Activated naive CD8-positive, alpha-beta T cell treated with anti-CD3 and anti-CD28 coated beads, Interleukin-2, amount 50 U/mL, for 24 hours (primary cell): ENCODE results near the gene MAPK9.

ENCODE experiments used
- ATAC-seq: fragments of 150-1000 bp; cut with Tn5 transposase; one replicate; pipeline ENCODE4 v1.10.0; 2021
- DNase-seq: peaks from one replicate; pipeline ENCODE4 v3.0.0; 2021
- H3K27ac Mint-ChIP-seq: one replicate; pipeline ENCODE4 v1.8.0; 2021; ENCODE audit warnings: mild to moderate bottlenecking, mixed read lengths
- H3K27me3 Mint-ChIP-seq: one replicate; pipeline ENCODE4 v1.8.0; 2021; ENCODE audit warnings: mixed read lengths
- H3K36me3 Mint-ChIP-seq: one replicate; pipeline ENCODE4 v1.8.0; 2021; ENCODE audit warnings: low read depth, mixed read lengths
- H3K4me1 Mint-ChIP-seq: one replicate; pipeline ENCODE4 v1.8.0; 2021; ENCODE audit warnings: mixed read lengths
- H3K4me3 Mint-ChIP-seq: one replicate; pipeline ENCODE4 v1.8.0; 2021; ENCODE audit warnings: mild to moderate bottlenecking, moderate library complexity, mixed read lengths
- H3K9me3 Mint-ChIP-seq: one replicate; pipeline ENCODE4 v1.8.0; 2021; ENCODE audit warnings: mixed read lengths

Gene MAPK9

DNA sequence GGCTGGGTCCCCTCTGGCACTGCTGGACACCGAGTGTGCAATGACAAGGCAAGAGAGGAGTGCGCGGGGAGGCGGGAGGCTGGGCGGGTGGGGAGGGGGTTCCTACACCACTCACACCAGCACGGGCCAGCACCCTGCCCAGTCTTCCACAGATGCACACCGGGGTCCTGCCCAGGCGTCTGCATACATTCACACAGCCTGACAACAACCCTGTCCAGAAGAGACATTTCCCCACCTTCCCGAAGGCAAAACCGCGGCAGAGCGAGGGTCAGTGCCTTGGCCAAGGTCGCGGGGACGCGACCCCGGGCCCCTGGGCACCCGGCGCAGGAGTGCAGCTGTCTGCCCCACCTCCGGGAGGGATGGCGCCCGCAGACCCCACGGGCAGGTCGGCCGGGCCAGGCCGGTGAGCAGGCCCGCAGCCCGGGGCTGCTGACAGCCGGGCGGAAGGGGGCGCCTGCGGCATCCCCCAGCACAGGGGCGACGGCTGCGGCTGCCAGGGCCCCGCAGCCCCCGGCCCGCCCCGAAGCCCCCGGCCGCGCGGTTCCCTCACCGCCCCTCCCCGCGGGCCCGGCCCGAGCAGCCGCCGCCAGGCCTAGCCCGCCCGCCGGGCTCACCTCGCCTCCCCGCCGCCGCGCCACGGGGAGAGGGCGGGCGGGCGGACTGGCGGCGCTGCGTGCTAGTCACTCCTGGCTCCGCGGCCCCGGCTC lies 496 bp downstream of the MAPK9 start:
- Mint-ChIP-seq H3K4me1 (peaks cover 28% of the 10 kb centered on the region), H3K27ac (peak overlapping the region; percentile 74), H3K9me3 (no peaks in the 10 kb centered on the region), H3K27me3 (no peaks in the 10 kb centered on the region), H3K36me3 (peaks cover 10% of the 10 kb centered on the region), H3K4me3 (peak overlapping the region; percentile 90)
- ATAC-seq, result peak; percentile 21
- peak; percentile 34 for DNase-seq

DNA sequence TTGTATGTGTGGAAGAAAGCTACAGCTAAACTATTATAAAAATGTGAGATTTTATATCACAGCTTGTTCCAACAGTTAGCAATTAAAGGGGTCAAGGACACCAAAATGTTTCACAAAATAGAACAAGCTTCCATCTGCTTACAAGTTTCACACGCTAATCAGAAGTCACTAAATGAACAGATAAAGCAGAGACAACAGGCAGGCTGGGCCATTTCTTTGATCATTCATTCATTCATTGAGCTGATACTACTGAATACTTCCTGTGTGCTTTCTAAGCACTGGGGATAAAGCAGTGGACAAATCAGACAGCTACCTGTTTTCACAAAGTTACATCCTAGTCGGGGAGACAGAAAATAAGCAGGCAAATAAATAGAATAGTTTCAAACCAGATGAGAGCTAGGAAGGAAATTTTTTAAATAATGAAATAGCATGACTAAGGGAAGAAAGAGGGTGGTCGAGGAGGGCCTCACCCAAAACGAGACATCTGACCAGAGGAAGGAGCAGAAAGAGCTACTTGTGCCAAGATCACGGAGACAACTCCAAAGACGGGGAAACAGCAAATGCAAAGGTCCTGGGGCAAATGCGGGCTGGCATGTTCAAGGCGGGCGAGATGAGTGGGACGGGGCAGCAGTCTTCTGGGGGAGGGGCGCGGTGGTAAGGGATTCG lies 1.2 kb downstream of the MAPK9 start:
- Mint-ChIP-seq H3K4me3 (peak overlapping the region; percentile 82), H3K27ac (peak overlapping the region; percentile 74), H3K27me3 (no peaks in the 10 kb centered on the region), H3K36me3 (peaks cover 10% of the 10 kb centered on the region), H3K9me3 (no peaks in the 10 kb centered on the region), H3K4me1 (peaks cover 28% of the 10 kb centered on the region)
- ATAC-seq, result no peak
- no peak for DNase-seq

DNA sequence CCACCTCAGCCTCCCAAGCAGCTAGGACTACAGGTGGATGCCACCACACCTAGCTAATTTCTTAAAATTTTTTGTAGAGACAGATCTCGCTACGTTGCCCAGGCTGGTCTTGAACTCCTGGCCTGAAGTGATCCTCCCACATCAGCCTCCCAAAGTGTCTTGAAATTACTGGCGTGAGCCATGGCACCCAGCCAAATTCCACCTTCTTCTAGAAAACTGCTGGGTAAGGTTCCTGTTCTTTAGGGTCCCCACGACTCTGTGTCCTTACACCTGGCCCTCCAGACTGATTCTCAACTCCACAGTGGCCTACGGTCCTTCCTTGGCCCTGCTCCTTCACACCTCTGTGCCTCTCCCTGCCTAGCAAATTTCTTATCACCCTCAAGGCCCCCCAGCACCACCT lies 1.9 kb downstream of the MAPK9 start:
- H3K4me1 Mint-ChIP-seq, result peaks cover 28% of the 10 kb centered on the region
- H3K9me3 Mint-ChIP-seq, result no peaks in the 10 kb centered on the region
- no peak for DNase-seq
- no peaks in the 10 kb centered on the region for H3K27me3 Mint-ChIP-seq
- peaks cover 16% of the 10 kb centered on the region for H3K36me3 Mint-ChIP-seq
- ATAC-seq, result no peak
- no peak overlapping the region for H3K27ac Mint-ChIP-seq
- peak overlapping the region; percentile 82 for H3K4me3 Mint-ChIP-seq

DNA sequence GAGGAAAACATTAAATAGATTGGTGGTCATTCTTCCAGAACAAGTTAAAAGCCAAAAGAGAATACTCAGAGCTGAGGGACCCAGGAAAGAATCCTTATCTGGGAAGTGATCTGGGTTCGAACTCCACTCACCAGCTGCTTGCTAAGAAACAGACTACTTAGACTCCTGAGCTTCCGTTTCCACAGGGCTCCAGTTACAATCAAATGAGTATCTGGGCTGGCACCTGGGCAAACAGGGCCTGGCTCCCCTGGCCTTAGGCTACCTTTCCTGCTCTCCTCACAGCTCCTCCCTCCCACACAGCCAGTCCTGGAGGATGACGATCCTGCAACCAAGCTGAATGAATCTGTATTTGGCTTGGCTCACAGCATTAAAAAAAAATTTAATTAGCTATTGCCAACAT lies 2.5 kb downstream of the MAPK9 start:
- Mint-ChIP-seq H3K27me3 (no peaks in the 10 kb centered on the region), H3K4me3 (no peak overlapping the region), H3K36me3 (peaks cover 21% of the 10 kb centered on the region), H3K4me1 (peaks cover 28% of the 10 kb centered on the region), H3K9me3 (no peaks in the 10 kb centered on the region), H3K27ac (no peak overlapping the region)
- ATAC-seq (no peak), DNase-seq (no peak)

DNA sequence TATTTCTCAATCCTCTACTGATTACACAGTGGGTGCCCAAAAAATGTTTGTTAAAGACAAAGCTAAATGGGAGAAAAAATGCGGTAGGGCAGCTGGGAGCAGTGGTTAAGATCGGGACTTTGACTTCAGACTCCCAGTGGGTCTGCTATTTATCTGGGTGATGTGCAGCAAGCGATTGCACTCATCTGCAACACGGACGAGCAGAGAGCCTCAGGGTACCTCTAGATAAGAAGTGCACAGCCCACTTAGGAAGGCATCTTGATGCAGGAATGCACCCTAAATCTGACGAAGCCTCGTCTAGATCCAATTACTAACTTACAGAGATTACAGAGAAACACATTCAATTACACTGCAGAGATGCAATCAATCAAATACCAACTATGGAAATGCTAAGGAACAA lies 4.0 kb downstream of the MAPK9 start:
- peaks cover 20% of the 10 kb centered on the region for H3K4me1 Mint-ChIP-seq
- no peak overlapping the region for H3K4me3 Mint-ChIP-seq
- H3K36me3 Mint-ChIP-seq, result peaks cover 30% of the 10 kb centered on the region
- DNase-seq (no peak), ATAC-seq (no peak)
- no peaks in the 10 kb centered on the region for H3K27me3 Mint-ChIP-seq
- H3K9me3 Mint-ChIP-seq, result no peaks in the 10 kb centered on the region
- H3K27ac Mint-ChIP-seq, result no peak overlapping the region

DNA sequence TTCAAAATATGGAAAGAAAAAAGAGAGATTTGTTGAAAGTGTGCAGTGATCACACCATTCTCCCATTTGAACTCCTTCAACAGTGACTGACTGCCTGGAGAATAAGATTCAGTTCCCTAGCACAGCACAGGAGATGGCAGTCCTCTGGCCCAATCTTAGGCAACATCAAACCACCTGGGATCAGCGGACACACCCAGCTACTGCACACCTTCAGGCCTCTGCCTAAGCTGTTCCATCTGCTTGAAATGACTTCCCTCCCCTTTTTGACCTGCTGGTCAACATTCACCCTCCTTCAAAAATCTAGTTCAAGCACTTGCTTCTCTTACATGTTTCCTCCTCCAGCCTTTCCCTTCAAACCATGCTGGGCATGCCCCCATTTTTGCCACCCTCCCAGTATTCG lies 4.5 kb downstream of the MAPK9 start:
- Mint-ChIP-seq H3K36me3 (peaks cover 33% of the 10 kb centered on the region), H3K9me3 (no peaks in the 10 kb centered on the region), H3K4me3 (no peak overlapping the region), H3K27me3 (no peaks in the 10 kb centered on the region), H3K27ac (no peak overlapping the region), H3K4me1 (peaks cover 17% of the 10 kb centered on the region)
- ATAC-seq, result no peak
- no peak for DNase-seq

DNA sequence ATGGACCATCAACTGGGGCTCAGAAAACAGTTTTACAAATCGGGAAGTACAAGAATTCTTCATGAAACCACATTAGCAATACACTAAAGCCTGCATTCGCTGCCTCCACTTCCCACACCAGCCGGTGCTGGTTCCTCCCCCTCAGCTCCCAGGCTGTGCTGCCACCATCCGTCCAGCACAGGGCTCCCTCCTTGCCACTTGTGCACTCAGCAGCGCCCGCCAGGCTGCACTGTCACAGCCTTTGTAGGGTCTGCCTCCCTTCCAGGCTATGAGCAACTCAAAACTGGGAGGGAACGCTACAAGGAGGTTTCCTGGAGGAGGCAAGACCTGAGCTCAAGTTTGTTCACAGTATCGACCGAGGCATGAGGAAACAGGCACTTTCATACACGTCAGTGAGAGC lies 7.7 kb downstream of the MAPK9 start:
- no peaks in the 10 kb centered on the region for H3K27me3 Mint-ChIP-seq
- ATAC-seq (no peak), DNase-seq (no peak)
- no peak overlapping the region for H3K4me3 Mint-ChIP-seq
- peaks cover 7% of the 10 kb centered on the region for H3K9me3 Mint-ChIP-seq
- peaks cover 2% of the 10 kb centered on the region for H3K4me1 Mint-ChIP-seq
- peaks cover 55% of the 10 kb centered on the region for H3K36me3 Mint-ChIP-seq
- H3K27ac Mint-ChIP-seq, result no peak overlapping the region

DNA sequence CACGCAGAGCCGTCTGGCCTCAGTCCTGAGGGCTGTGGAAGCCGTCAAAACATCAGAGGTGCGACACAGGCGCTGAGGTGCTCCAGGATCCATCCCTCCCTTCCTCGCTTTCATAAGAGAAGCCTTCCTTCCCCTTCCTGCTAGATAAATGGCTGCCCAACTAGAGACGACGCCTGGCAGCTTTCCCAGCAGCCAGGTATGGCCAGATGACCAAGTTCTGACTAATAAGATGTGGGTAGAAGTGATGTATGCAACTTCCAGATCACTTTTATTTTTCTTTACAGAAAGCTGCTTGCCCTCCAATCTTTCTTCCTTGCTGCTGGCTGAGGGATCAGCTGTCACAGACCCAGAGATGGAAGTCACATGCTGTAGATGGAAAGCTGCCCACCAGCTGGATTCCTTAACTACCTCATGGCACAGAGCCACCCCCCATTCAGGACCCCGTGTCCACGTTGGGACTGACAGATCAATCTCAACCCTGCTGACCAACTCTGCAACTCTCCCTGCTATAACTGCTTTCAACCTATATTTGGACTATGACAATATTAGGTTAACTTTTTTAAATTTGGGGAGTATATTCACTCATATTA lies 8.8 kb downstream of the MAPK9 start:
- Mint-ChIP-seq H3K27me3 (no peaks in the 10 kb centered on the region), H3K36me3 (peaks cover 63% of the 10 kb centered on the region), H3K4me3 (no peak overlapping the region), H3K4me1 (peaks cover 2% of the 10 kb centered on the region), H3K27ac (no peak overlapping the region), H3K9me3 (peaks cover 11% of the 10 kb centered on the region)
- ATAC-seq, result no peak
- DNase-seq, result no peak

DNA sequence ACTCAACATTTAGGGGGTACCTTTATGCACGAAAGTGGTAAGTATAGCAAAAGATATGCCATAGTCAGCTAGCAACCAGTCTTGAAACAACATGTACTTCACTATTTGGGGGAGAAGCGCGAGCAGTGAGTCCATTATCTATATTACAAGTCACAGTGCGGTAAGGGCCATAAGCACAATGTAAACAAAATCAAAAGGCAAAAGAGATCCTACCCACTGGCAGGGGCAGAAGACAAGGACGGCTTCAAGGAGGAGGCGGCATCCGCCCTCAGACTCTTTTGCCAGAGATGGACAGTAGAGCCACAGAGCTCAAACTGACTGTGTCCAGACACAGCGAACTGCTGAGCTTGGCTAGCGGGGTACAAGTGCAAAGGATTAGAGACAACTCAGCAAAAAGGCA lies 9.6 kb downstream of the MAPK9 start:
- H3K36me3 Mint-ChIP-seq, result peaks cover 72% of the 10 kb centered on the region
- H3K9me3 Mint-ChIP-seq, result peaks cover 19% of the 10 kb centered on the region
- no peak overlapping the region for H3K4me3 Mint-ChIP-seq
- H3K27me3 Mint-ChIP-seq, result no peaks in the 10 kb centered on the region
- no peaks in the 10 kb centered on the region for H3K4me1 Mint-ChIP-seq
- DNase-seq, result no peak
- no peak overlapping the region for H3K27ac Mint-ChIP-seq
- ATAC-seq, result no peak

DNA sequence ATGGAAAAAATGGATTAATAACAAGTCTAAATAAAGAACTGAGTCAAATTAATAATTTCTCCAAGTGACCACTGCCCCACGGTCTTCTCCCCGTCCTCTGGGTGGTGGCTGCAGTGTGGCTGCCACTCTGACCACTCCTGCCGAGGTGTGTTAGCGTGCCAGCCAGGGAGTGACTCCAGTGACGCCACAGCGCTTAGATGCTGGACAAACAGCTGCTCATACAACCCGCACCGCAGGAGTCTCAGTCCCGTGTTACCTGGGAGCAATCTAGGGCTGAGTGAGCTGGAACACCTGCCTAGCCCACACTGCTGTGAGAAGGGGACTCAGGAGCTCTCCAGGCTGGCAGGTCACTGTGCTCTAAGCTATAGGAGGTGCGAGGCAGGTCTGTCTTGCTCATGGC lies 10.2 kb downstream of the MAPK9 start:
- DNase-seq (no peak), ATAC-seq (no peak)
- no peak overlapping the region for H3K27ac Mint-ChIP-seq
- peaks cover 73% of the 10 kb centered on the region for H3K36me3 Mint-ChIP-seq
- H3K27me3 Mint-ChIP-seq, result no peaks in the 10 kb centered on the region
- H3K9me3 Mint-ChIP-seq, result peaks cover 24% of the 10 kb centered on the region
- no peak overlapping the region for H3K4me3 Mint-ChIP-seq
- no peaks in the 10 kb centered on the region for H3K4me1 Mint-ChIP-seq

DNA sequence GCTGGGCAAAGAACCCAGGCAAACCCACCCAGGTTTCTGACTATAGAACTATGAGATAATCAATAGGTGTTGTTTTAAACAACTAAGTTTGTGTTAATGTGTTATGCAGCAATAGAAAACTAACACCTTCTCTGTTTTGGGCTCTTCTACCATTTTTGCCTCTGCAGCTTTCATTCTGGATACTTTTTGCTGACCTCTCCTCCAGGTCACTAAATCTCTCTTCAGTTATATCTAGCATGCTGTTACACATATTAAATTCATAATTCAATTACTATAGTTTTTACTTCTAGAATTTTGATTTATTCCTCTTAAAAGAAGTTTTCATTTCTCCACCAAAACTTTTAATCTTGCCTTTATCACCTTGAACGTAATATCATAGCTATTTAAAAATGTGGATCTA lies 17.2 kb downstream of the MAPK9 start:
- DNase-seq (no peak), ATAC-seq (no peak)
- H3K36me3 Mint-ChIP-seq, result peaks cover 82% of the 10 kb centered on the region
- H3K27ac Mint-ChIP-seq, result no peak overlapping the region
- H3K27me3 Mint-ChIP-seq, result no peaks in the 10 kb centered on the region
- no peak overlapping the region for H3K4me3 Mint-ChIP-seq
- no peaks in the 10 kb centered on the region for H3K4me1 Mint-ChIP-seq
- peaks cover 63% of the 10 kb centered on the region for H3K9me3 Mint-ChIP-seq

DNA sequence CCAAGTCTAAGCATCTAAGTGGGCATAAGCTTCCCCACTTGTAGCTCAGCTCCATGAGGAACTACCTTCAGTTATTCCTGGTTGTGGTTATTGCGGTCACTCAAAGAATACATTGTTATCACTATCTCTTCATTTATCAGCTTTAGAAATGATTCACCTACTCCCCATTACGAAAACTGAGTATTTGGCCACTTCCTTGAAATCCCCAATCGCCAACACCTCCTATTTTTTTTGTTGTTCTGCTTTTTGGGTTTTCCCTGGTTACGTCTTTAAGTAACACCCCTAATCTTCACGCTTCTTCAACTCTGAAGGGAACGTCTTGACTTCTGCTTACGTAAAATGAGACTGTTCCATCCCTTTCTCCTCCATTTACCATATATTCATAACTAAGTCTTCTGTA lies 20.7 kb downstream of the MAPK9 start:
- H3K27me3 Mint-ChIP-seq, result no peaks in the 10 kb centered on the region
- H3K27ac Mint-ChIP-seq, result no peak overlapping the region
- ATAC-seq, result no peak
- H3K4me1 Mint-ChIP-seq, result no peaks in the 10 kb centered on the region
- peaks cover 82% of the 10 kb centered on the region for H3K36me3 Mint-ChIP-seq
- H3K4me3 Mint-ChIP-seq, result no peak overlapping the region
- no peak for DNase-seq
- peaks cover 53% of the 10 kb centered on the region for H3K9me3 Mint-ChIP-seq

DNA sequence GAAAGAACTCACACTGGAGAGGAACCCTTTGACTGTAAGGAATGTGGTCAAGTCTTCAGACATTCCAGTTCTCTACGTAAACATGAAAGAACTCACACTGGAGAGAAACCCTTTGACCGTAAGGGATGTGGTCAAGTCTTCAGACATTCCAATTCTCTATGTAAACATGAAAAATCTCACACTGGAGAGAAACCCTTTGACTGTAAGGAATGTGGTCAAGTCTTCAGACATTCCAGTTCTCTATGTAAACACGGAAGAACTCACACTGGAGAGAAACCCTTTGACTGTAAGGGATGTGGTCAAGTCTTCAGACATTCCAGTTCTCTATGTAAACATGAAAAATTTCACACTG lies 32.6 kb downstream of the MAPK9 start:
- Mint-ChIP-seq H3K4me3 (no peak overlapping the region), H3K27ac (no peak overlapping the region), H3K36me3 (peaks cover 91% of the 10 kb centered on the region), H3K9me3 (peaks cover 76% of the 10 kb centered on the region), H3K4me1 (no peaks in the 10 kb centered on the region), H3K27me3 (no peaks in the 10 kb centered on the region)
- DNase-seq (no peak), ATAC-seq (no peak)

DNA sequence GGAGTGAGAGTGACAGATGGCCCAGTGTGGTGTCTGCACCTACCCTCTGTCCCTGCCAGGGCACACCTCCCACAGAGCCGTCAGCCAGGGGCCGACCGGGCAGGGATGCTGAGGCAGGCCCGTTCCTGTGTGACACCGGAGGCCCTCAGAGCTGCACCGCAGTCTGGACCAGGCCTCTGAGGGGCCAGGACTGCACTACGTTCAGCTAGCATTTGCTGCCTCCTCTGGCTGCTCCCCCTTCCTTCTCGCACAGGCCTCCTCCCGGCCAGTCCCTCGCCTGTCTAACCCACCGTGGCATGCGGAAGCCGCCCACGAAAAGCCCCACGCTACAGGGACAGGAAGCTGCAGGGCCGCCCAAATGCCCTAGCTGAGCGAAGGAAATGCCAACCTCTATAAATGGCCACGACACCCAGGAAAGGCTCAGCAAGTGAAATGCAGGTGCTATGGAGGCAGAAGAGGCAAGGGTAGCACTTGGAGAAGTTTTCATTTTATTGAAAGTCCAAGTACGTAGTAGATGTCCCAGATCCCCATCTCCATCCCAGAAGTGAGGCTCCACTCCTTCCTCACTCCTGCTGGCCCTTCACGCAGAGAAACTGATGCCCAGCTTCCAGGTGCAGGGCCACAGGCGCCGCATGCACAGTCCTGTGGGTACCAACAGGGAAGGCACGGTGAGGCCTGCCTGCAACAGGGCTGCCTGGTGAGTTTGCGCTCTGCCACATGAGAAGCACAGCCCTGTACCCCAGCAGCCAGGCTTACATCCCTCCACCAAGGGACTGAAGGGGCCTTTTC lies 38.7 kb downstream of the MAPK9 start:
- H3K9me3 Mint-ChIP-seq, result peaks cover 52% of the 10 kb centered on the region
- peaks cover 91% of the 10 kb centered on the region for H3K36me3 Mint-ChIP-seq
- H3K4me1 Mint-ChIP-seq, result no peaks in the 10 kb centered on the region
- H3K27ac Mint-ChIP-seq, result no peak overlapping the region
- no peaks in the 10 kb centered on the region for H3K27me3 Mint-ChIP-seq
- ATAC-seq (no peak), DNase-seq (no peak)
- no peak overlapping the region for H3K4me3 Mint-ChIP-seq

DNA sequence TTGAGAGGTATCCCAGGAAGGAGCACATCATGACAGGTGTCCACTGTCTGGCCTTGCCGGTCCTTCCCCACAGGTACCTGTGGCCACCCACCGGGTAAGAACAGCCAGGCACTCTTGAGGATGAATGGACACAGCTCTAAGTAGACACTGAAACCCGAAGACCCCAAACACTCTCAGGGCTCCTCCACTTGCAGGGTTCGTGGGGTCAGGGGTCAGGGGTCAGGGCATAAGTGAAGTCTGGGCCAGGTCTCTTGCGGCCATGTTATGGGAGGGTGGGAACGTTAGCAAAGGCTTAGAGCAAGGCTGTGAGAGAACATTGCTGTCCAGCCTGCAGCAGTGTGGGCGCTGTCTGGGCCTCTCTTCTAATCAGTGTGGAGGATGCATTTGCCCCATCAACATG lies 40.0 kb downstream of the MAPK9 start:
- H3K27me3 Mint-ChIP-seq, result no peaks in the 10 kb centered on the region
- peaks cover 45% of the 10 kb centered on the region for H3K9me3 Mint-ChIP-seq
- DNase-seq, result no peak
- peaks cover 90% of the 10 kb centered on the region for H3K36me3 Mint-ChIP-seq
- no peaks in the 10 kb centered on the region for H3K4me1 Mint-ChIP-seq
- H3K4me3 Mint-ChIP-seq, result no peak overlapping the region
- no peak overlapping the region for H3K27ac Mint-ChIP-seq
- no peak for ATAC-seq
